K562 (cell line): Measurements from ENCODE around the gene SPOCD1. TPM values are rescaled to one million over a fixed set of nuclear protein-coding genes. Genes with fewer than 3 reads are reported as not detected.

ENCODE experiments used
- E2F8 ChIP-seq: fragments of 450-650 bp; IDR thresholded peaks from 2 replicates; pipeline ENCODE4 v1.7.1; 2018; ENCODE audit warnings: mild to moderate bottlenecking, low read depth; ENCODE audit not compliant: partially characterized antibody
- ETV5 ChIP-seq: sonication (generic); formaldehyde crosslinking; IDR thresholded peaks from 2 replicates; pipeline ENCODE4 v1.4.0; 2020; ENCODE audit warnings: low read depth, mild to moderate bottlenecking, missing genetic modification reagents
- HMGN3 ChIP-seq: IDR thresholded peaks from 2 replicates; pipeline ENCODE4 v1.6.1; 2011; ENCODE audit warnings: borderline replicate concordance, low read depth, mild to moderate bottlenecking, mixed read lengths, low read length; ENCODE audit not compliant: insufficient read length; ENCODE audit errors: extremely low read depth
- HMGXB4 ChIP-seq: sonication (generic); formaldehyde crosslinking; IDR thresholded peaks from 2 replicates; pipeline ENCODE4 v1.8.1; 2023; ENCODE audit warnings: mild to moderate bottlenecking, missing genetic modification reagents
- MECOM ChIP-seq: fragments of 250-450 bp; sonication (Bioruptor Pico); IDR thresholded peaks from 2 replicates; pipeline ENCODE4 v1.8.0; 2022; ENCODE audit warnings: inconsistent platforms
- NBN ChIP-seq: fragments of 450-650 bp; IDR thresholded peaks from 2 replicates; pipeline ENCODE4 v1.6.1; 2016; ENCODE audit warnings: low read depth, mild to moderate bottlenecking
- NFRKB ChIP-seq: fragments of 450-650 bp; IDR thresholded peaks from 2 replicates; pipeline ENCODE4 v1.6.1; 2016; ENCODE audit warnings: low read depth
- NRF1 ChIP-seq, 2 experiments: fragments of 450-650 bp; IDR thresholded peaks in 1 of 2; conservative IDR thresholded peaks in 1 of 2; 2 replicates each; pipeline ENCODE4 v1.6.1; 2014; ENCODE audit warnings: mild to moderate bottlenecking in 2 of 2
- SOX6 ChIP-seq: fragments of 450-650 bp; IDR thresholded peaks from 2 replicates; pipeline ENCODE4 v1.6.1; 2014; ENCODE audit warnings: mild to moderate bottlenecking
- SRF ChIP-seq, 2 experiments: fragments of 250-450, 450-650 bp in 1 of 2; sonication (Bioruptor Pico) in 1 of 2; sonication (generic) in 1 of 2; formaldehyde crosslinking; IDR thresholded peaks; 2 replicates each; pipeline versions ENCODE4 v1.5.0 to v1.5.1; 2020 to 2022; ENCODE audit warnings: mild to moderate bottlenecking in 1 of 2, missing genetic modification reagents in 1 of 2
- TRIM24 ChIP-seq, 2 experiments: fragments of 450-650 bp; IDR thresholded peaks; 2 replicates each; pipeline ENCODE4 v1.6.1; 2016
- ZBTB1 ChIP-seq: sonication (generic); formaldehyde crosslinking; IDR thresholded peaks from 2 replicates; pipeline ENCODE4 v1.8.1; 2023; ENCODE audit warnings: missing genetic modification reagents, low read depth, mild to moderate bottlenecking, borderline replicate concordance
- ZNF561 ChIP-seq: fragments of 450-650 bp; formaldehyde crosslinking; conservative IDR thresholded peaks from 2 replicates; pipeline ENCODE4 v1.4.0; 2020; ENCODE audit warnings: mild to moderate bottlenecking, moderate library complexity
- ZNF57 ChIP-seq: fragments of 450-650 bp; formaldehyde crosslinking; IDR thresholded peaks from 2 replicates; pipeline ENCODE4 v1.4.0; 2020; ENCODE audit warnings: mild to moderate bottlenecking, moderate library complexity
- ZNF583 ChIP-seq: fragments of 250-450 bp; sonication (Bioruptor Pico); IDR thresholded peaks from 2 replicates; pipeline ENCODE4 v1.4.0; 2020
- polyA plus RNA-seq, 8 experiments: library from polyadenylated mRNA; depleted of rRNA in 4 of 8; stranded (reverse) in 5 of 8; unstranded in 3 of 8; fragments of >200 nt; fragmentation: Nextera tagmentation in 2 of 8; fragmentation: Illumina TruSeq in 1 of 8; extraction: Ambion mirVana in 2 of 8; extraction: Trizol in 1 of 8; gene quantifications; 2 replicates each; pipeline versions ENCODE4 v1.2.1 to v1.2.3, GENCODE V29; 2011 to 2014; ENCODE audit warnings: inconsistent platforms in 1 of 8, missing spikeins in 1 of 8
- total RNA-seq, 7 experiments: library from RNA; depleted of rRNA in 6 of 7; stranded (reverse); fragments of >200 nt in 6 of 7; fragmentation: Illumina TruSeq in 2 of 7; extraction: Trizol in 2 of 7; gene quantifications; 2 replicates each; pipeline versions ENCODE4 v1.2.1 to v1.2.3, GENCODE V29; 2011 to 2021; ENCODE audit warnings: low replicate concordance in 1 of 7

SPOCD1 gene
- total and polyA plus RNA-seq, 9 of the 15 experiments (the other 6 are each of a cell fraction or from before 2014, with no cell fraction given): 0.03 to 0.71 (median 0.26) TPM; not detected in 1

DNA sequence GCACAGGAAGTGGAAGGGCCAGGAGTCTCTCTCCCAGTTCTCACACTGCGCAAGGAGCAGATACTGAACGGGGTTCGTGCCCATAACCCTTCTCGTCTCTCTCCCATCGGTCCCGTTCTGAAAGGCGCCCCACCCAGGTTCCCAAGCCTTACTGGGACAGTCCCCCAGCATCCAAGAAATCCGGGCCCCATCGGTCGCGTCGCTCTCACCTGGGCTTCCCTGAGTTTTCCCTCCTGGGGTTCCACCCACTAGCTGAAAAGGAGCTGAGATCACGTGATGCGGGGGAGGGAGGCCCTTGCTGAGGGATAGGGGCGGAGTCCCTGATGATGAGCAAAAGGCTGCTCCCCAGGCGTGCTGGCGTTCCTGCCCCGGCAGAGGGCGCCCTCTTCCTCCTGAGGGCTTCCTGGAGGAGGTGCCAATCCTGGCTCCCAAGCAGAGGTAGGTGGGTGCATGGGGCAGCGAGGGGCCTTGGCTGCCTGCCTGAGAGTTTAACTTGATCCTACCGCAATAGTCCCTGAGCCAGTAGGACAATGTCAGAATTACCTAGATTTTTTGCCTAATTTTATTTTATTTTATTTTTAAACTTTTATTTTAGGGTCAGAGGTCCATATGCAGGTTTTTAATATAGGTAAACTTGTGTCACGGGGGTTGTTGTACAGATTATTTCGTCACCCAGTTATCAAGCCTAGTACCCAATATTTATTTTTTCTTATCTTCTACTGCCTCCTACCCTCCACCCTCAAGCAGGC is at the start of gene SPOCD1 (continued):
- TF ChIP-seq MECOM (CRISPR knock-in tag) (no peak; the same call in 1 of the 2 replicates), SRF (CRISPR knock-in tag; IDR thresholded peaks at IDR 0.05) (0 out of 4 replicates have a peak, but pooled peaks have one; percentile 13 to 18), ZNF57 (no peak), ZNF583 (CRISPR knock-in tag) (peak; percentile 81), SOX6 (peak; percentile 77), HMGN3 (peak; percentile 64), HMGXB4 (CRISPR knock-in tag) (peak; percentile 94), E2F8 (peak; percentile 58), ZNF561 (CRISPR knock-in tag) (0 out of 2 replicates have a peak, but pooled peaks have one; percentile 4), ETV5 (CRISPR knock-in tag) (peak; percentile 46; the same call in 1 of the 2 replicates), ZBTB1 (no peak), NRF1 (conservative IDR thresholded peaks at IDR 0.05 in 1 of 2, IDR thresholded peaks at IDR 0.05 in 1 of 2) (peak; percentile 31 to 53; a peak in 3 of 4 replicates), TRIM24 (IDR thresholded peaks at IDR 0.05) (peak; percentile 55 to 71), NFRKB (no peak), NBN (peak; percentile 88)
